HG03039 (cell line): Measurements from ENCODE around the gene PLP1.

Experiments
- ATAC-seq: cut with Tn5 transposase; IDR thresholded peaks from one replicate; pipeline ENCODE4 v1.9.1; 2021; ENCODE audit warnings: mild to moderate bottlenecking, moderate library complexity; ENCODE audit not compliant: unreplicated experiment

The PLP1 gene

DNA sequence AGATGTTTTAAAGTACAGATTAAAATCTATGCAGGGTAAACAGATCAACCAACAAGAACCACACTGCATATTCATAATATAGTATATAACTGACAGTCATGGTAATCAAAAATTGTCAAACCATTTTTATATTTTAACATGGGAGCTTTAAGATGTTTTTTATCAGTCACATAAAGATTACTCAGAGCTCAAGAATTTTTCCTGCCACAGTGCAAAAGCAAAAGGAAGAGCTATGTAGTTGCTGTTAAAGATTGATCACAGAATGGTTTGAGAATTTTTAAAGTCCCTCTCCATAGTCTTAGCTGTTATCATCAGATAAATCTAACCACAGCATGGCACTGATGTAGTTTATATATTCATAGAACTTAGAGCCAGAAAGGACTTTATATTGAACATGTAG, 47.0 kb downstream of the PLP1 start:
- no peak for ATAC-seq

DNA sequence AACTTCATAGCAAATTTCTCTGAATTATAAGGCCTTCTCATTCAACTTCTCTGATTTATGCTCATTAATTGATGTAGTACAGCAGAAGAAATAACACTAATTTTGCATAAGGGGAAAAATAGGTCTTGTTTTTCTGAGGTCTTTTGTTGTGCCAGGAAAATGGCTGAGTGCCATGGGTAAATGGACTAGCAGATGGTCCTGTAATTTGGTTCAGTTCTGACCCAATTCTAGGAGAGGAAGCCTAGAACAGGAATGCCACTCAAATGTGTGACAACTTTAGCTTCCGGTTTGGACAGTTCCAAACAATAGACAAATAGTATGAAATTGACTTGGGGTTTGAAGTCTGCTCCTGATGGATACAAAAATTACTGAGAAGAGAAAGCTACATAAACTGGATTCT, 49.2 kb downstream of the PLP1 start:
- no peak for ATAC-seq

DNA sequence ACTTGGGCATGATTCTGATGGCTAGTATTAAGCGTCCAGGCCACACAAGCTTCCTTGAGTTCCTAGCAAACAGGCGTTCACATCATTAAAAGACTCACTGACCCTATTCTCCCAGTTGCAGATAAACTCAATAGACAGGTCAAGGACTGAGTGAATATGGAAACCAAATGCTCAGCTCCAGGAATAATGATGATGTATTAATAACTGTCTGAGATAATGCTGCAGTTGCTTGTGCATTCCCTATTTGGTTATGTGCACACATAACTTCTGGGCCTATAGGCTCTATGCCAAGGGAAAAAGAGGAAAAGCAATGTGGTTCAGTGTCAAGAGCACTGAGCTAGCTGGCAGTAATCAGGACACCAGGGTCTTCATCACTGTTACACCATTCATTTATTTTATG, 51.9 kb downstream of the PLP1 start:
- ATAC-seq: no peak

DNA sequence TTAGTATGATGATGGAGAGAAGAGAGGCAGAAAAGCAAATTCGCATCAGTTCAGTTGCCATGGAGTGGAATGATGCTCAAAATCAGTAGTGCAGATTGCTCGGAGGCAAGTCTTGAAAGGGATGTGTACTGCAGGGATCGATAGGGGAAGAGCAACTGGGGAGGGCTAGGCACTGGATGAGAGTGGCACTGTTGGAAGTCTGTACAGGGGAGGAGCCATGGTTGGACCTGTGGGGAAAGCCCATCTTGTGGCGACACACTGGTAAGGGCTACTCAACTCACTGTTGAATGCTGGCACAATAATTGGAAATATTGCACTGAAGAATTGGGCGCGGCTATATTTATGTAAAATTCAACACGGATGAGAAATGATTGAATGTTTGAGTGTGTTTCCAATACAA, 54.2 kb downstream of the PLP1 start:
- no peak for ATAC-seq

DNA sequence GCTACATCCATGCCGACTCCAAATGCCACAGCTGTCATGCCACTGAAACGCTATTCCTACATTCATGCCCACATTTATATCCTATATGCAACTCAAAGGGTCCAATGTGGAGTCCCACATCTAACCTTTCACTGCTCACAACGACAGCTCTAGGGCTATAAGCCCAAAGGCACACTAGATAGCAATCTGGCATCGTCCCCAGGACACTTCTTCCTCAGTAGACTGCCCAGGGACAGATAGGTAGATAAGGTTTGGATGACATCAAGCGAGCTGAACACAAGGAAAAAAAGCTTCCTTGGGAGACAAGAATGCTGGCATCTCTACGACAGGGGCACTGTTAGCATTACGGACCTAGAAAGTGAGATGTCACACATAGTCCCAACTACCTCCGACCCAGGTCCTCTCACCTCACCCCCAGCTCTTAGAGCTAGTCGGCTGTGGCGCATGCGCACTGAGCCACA, 54.7 kb downstream of the PLP1 start:
- no peak for ATAC-seq

DNA sequence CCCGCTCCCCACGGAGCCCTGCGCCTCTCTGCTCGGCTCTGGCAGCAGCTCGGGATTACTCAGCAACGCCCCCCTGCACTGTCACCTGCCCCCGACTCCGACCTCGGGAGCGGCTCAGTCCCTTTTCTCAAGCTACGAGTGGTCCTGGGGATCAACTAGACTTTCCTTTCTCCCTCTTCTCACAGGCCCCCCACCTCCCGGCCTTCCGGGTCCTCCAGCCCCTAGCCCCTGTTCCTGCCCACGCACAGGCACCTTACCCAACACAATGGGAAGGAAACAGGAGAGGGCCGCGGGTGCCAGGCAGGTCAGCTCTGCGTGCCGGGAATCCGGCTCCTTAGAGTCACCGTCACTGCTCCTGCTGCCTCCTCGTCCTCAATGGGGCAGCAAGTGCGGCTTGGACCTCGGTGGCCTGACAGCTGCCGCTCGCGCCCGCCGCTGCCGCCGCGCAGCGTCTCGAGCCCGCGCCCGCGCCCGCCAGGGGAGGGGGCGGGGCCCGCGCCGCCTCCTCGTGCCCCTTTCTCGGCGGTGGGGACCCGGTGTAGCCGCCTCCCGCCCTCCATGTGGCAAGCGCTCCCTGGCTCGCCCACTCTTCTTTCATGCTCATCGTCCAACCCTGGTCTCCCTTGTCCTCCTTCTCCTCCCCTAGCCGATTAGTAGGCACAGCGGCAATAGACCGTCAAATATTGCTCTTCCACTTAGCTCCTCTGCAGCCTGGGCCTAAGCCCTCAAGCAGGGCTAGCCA, 55.3 kb downstream of the PLP1 start, which contains the start of gene RAB9B:
Gene RAB9B, minus strand, starts transcription at position 455 of the 742 bp plus-strand sequence. CDS start 6,473 bp downstream, outside the sequence.
- ATAC-seq: peak; percentile 89

DNA sequence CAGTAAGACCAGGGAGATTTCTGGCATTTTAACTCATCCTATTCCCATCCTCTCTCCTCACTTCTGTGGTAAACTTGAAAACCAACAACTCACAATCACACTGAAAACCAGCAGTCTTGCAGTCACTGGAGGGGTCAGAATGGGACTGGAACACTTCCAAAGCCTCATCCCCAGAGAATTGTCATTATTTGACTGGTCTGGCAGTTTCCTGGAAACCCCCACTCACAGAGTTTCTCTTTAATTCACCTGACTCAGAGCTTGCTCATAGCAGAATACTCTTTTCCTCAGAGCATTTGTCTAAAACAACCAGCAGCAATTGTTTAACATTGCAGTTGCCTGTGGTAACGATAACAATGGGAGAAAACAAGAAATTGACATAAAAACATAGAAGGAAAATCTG, 62.8 kb downstream of the PLP1 start:
- ATAC-seq: no peak
